ENCODE results near the gene SLC22A16.

Gene SLC22A16

DNA sequence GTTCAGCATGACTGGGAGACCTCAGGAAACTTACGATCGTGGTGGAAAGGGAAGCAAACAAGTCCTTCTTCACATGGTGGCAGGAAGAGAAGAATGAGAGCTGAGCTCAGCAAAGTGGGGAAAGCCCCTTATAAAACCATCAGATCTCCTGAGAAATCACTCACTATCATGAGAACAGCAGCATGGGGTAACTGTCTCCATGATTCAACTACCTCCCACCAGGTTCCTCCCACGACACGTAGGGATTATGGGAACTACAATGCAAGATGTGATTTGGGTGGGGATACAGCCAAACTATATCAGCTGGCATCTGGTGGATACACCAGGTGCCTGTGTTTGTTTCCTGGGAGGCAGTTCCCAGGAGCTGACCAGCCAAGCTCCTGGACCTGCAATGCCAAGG, 65.9 kb downstream of the SLC22A16 start:
- no peak for DNase-seq (ENCODE audit: low read depth)
- TF ChIP-seq, protein P1, sequence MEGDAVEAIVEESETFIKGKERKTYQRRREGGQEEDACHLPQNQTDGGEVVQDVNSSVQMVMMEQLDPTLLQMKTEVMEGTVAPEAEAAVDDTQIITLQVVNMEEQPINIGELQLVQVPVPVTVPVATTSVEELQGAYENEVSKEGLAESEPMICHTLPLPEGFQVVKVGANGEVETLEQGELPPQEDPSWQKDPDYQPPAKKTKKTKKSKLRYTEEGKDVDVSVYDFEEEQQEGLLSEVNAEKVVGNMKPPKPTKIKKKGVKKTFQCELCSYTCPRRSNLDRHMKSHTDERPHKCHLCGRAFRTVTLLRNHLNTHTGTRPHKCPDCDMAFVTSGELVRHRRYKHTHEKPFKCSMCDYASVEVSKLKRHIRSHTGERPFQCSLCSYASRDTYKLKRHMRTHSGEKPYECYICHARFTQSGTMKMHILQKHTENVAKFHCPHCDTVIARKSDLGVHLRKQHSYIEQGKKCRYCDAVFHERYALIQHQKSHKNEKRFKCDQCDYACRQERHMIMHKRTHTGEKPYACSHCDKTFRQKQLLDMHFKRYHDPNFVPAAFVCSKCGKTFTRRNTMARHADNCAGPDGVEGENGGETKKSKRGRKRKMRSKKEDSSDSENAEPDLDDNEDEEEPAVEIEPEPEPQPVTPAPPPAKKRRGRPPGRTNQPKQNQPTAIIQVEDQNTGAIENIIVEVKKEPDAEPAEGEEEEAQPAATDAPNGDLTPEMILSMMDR (IDR thresholded peaks at IDR 0.05; ENCODE audit: low read length, missing control alignments) = no peak
- no peak overlapping the region for H3K4me3 ChIP-seq (replicated peaks; ENCODE audit: low read depth, low read length)

DNA sequence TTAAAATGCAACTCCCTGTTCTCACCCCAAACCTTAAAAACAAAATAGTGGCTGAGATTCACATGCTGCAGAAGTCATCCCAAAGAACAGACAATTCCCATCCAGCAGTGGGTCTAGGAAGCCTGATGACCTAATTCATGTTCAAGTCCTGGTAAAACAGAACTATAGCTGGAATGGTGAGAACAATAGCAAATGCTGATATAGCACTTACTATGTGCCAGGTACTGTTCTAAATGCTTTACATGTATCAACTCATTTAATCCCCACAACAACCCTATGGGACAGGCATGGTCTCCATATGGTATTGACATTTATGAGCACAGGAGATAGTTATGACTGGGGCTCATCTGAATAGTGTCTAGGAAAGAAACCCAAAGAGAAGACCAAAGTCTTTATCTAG, 66.6 kb downstream of the SLC22A16 start:
- DNase-seq (ENCODE audit: low read depth) = no peak
- H3K4me3 ChIP-seq (replicated peaks; ENCODE audit: low read depth, low read length) = no peak overlapping the region
- TF ChIP-seq, protein P1 (IDR thresholded peaks at IDR 0.05; ENCODE audit: low read length, missing control alignments) = no peak

DNA sequence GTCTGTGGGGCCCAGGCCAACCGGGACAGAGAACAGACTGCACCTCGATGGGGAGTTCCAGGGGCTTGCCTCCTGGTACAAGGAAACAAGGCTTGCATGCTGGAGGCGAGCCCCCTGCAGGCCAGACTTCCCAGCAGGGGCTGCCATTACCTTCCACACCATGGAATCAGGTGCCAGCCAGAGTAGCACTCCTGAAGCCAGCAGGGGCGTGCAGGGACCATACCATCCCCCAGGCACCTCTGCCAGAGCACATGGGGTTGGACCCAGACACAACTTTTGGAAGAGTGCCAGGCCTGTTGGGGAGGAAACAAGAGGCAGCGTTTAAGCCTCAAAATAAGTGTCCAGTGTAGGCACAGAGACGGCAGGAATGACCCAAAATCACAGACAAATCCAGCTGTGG, 67.5 kb downstream of the SLC22A16 start:
- H3K4me3 ChIP-seq (replicated peaks; ENCODE audit: low read depth, low read length) = no peak overlapping the region
- TF ChIP-seq, protein P1 (IDR thresholded peaks at IDR 0.05; ENCODE audit: low read length, missing control alignments) = no peak
- no peak for DNase-seq (ENCODE audit: low read depth)

DNA sequence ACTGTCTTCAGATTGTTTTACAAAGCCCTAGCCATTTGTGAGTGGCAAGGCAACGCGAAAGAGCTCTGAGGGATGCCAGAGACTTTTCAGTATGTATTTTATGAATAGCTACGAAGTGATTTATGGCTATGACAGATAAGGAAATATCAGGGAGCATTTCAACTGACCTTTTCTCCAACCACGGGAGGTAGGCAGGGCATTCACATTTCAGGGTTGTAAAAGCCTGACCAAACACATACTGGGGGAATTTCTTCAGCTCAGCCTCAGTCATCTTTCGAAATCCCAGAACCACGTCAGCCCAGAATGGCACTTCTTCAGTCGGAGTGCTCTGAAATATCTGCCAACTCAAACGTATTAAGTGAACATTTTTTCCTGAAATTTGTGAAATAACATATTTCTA, 71.8 kb downstream of the SLC22A16 start:
- TF ChIP-seq, protein P1 (IDR thresholded peaks at IDR 0.05; ENCODE audit: low read length, missing control alignments) = no peak
- H3K4me3 ChIP-seq (replicated peaks; ENCODE audit: low read depth, low read length) = no peak overlapping the region
- DNase-seq (ENCODE audit: low read depth) = peak; percentile 42

DNA sequence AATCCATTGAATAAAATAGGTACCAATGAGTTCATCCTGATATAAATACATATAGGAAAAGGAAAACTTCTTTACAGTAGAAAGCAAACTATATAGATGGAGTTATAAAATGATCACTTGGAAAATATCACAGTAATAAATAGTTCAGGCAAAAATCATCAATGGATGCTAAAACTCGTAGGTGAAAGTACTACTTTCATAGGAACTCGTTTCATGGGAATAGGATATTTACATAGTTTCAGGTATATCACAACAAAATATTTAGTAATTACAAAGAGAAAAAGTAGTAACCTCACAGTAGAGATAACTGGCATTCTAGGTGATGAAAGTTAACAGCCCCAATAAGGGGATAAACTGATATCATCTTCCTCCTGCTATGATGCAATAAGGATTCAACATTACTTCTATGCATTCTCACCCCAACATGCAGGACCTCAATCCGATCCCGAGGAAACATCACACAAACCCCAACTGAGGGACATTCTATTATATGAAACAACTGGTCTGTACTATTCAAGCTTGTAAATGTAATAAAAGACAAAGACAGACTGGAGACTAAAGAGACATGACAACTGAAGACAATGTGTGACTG, 74.7 kb downstream of the SLC22A16 start:
- no peak for DNase-seq (ENCODE audit: low read depth)
- TF ChIP-seq, protein P1 (IDR thresholded peaks at IDR 0.05; ENCODE audit: low read length, missing control alignments) = no peak
- H3K4me3 ChIP-seq (replicated peaks; ENCODE audit: low read depth, low read length) = no peak overlapping the region

- TF ChIP-seq, protein P1 (IDR thresholded peaks at IDR 0.05; ENCODE audit: low read length, missing control alignments) = no peak
- peak overlapping the region; percentile 48 for H3K4me3 ChIP-seq (replicated peaks; ENCODE audit: low read depth, low read length)
- no peak for DNase-seq (ENCODE audit: low read depth)
These were observed 76.2 kb downstream of the SLC22A16 start for GRCh38 chr6:110400208-110400607.
